Keratinocyte (primary cell): ENCODE data around the gene SURF6.

Source experiments
- EZH2 ChIP-seq: IDR thresholded peaks from one replicate; pipeline ENCODE4 v1.6.1; 2012; ENCODE audit warnings: inconsistent platforms, mild to moderate bottlenecking, low read length, moderate library complexity
- TF ChIP-seq, protein P1 (sequence below), 3 experiments: IDR thresholded peaks in 1 of 3; conservative IDR thresholded peaks in 1 of 3; optimal IDR thresholded peaks in 1 of 3; 2 replicates in 2 of 3; 3 replicates in 1 of 3; pipeline versions ENCODE3 to v1.5.1; 2011; ENCODE audit warnings: low read length in 3 of 3, mild to moderate bottlenecking in 3 of 3, moderate library complexity in 2 of 3, control low read depth in 1 of 3, inconsistent platforms in 1 of 3; ENCODE audit not compliant: insufficient read depth in 2 of 3; ENCODE audit errors: extremely low read depth in 1 of 3

- TF ChIP-seq, protein P1, sequence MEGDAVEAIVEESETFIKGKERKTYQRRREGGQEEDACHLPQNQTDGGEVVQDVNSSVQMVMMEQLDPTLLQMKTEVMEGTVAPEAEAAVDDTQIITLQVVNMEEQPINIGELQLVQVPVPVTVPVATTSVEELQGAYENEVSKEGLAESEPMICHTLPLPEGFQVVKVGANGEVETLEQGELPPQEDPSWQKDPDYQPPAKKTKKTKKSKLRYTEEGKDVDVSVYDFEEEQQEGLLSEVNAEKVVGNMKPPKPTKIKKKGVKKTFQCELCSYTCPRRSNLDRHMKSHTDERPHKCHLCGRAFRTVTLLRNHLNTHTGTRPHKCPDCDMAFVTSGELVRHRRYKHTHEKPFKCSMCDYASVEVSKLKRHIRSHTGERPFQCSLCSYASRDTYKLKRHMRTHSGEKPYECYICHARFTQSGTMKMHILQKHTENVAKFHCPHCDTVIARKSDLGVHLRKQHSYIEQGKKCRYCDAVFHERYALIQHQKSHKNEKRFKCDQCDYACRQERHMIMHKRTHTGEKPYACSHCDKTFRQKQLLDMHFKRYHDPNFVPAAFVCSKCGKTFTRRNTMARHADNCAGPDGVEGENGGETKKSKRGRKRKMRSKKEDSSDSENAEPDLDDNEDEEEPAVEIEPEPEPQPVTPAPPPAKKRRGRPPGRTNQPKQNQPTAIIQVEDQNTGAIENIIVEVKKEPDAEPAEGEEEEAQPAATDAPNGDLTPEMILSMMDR (optimal IDR thresholded peaks at IDR 0.05 in 1 of 3, IDR thresholded peaks at IDR 0.05 in 1 of 3, conservative IDR thresholded peaks at IDR 0.05 in 1 of 3; ENCODE audit: extremely low read depth in 1 of 3, insufficient read depth in 2 of 3, low read length in 3 of 3): no peak
- no peak for TF ChIP-seq EZH2
Measured at GRCh38 chr9:133380734-133381133, 44.7 kb upstream of the SURF6 start.
